Cardiac fibroblast (primary cell): ENCODE results near the gene OPCML.

ENCODE experiments used
- DNase-seq, 2 donors: peaks; one replicate each; pipeline versions ENCODE4 v3.0.0 to v3.0.0-alpha.2; 2010; ENCODE audit warnings: low read depth in 2 of 2
- H3K4me3 ChIP-seq, 2 donors: replicated peaks in 1 of 2; 1 replicate in 1 of 2; 2 replicates in 1 of 2; pipeline ENCODE4 v1.5.1; 2011; ENCODE audit warnings: low read depth in 2 of 2, low read length in 2 of 2, mild to moderate bottlenecking in 2 of 2, moderate library complexity in 1 of 2
- TF ChIP-seq, protein P1 (sequence below): IDR thresholded peaks from one replicate; pipeline ENCODE4 v1.5.1; 2011; ENCODE audit warnings: low read depth, mild to moderate bottlenecking, low read length, inconsistent platforms

Gene OPCML

DNA sequence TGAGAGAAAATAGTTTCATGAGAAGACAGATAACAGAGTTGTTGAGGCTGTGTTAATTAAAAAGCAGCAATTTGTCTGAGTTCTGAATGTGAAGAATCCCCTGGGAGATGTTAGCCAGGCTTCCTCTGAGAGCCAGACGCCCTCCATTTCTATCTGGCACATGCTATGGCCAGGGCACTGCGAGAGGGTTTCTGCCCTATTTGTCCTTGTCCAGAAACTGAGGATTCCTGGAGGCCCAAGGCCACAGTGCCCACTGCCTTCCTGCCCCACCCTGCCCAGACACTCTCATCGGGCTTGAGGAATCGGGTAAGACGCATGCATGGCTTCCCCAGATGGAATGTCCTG, 484.6 kb downstream of the OPCML start:
- no peak for DNase-seq
- H3K4me3 ChIP-seq = no peak overlapping the region
- TF ChIP-seq, protein P1, sequence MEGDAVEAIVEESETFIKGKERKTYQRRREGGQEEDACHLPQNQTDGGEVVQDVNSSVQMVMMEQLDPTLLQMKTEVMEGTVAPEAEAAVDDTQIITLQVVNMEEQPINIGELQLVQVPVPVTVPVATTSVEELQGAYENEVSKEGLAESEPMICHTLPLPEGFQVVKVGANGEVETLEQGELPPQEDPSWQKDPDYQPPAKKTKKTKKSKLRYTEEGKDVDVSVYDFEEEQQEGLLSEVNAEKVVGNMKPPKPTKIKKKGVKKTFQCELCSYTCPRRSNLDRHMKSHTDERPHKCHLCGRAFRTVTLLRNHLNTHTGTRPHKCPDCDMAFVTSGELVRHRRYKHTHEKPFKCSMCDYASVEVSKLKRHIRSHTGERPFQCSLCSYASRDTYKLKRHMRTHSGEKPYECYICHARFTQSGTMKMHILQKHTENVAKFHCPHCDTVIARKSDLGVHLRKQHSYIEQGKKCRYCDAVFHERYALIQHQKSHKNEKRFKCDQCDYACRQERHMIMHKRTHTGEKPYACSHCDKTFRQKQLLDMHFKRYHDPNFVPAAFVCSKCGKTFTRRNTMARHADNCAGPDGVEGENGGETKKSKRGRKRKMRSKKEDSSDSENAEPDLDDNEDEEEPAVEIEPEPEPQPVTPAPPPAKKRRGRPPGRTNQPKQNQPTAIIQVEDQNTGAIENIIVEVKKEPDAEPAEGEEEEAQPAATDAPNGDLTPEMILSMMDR = no peak

DNA sequence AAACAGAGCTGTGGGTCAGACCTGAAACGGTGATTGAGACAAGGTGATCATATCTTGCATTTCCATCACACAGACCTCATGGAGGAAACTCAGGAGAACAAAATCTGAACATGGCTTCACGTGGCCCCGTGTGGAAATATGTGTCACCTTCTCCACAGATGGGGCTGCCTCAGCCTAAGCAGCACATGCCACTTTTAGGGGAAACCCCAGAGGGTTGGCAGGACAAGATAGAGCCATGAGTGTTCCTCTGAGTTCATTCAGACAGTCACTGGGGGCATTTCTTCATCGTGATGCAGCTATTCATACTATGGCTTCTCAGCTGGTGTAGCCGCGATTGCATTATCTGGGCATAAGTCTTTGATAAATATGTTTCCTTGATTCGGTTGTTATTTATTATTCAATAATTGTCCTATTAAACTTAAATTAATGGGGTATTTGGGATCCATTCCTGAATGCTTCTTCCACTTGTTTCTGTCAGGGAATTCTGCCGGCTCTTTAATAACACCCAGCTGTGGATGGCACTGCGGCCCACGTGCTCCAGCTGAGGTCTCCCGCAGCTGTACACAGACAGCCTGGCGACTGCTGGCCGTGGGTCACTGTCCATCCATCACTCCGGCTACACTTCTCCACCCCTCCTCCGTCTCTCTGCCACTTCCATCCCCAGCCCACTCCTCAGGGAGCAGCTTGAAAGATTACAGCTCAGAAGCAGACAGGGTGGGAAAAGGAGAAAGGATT, 485.1 kb downstream of the OPCML start:
- TF ChIP-seq, protein P1 = no peak
- no peak overlapping the region for H3K4me3 ChIP-seq
- no peak for DNase-seq

DNA sequence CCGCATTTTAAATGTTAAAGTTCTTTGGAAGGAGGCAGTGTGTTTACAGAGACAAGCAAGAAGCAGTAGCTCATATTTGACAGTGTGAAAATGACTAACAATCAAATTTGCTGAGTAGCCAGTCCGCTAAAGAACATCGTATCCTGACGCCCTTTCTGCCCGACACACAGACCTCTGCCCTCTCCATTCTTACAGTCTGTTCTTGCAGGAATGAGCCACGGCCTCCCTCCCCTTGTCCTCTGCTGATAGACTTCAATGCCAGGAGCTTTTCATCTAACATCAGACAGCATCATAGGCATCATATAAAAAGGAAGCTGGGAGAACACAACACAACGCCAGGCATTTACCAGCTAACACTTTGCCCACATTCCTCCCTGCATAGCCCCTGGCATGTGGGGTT, 486.0 kb downstream of the OPCML start:
- TF ChIP-seq, protein P1 = no peak
- H3K4me3 ChIP-seq = no peak overlapping the region
- no peak for DNase-seq

DNA sequence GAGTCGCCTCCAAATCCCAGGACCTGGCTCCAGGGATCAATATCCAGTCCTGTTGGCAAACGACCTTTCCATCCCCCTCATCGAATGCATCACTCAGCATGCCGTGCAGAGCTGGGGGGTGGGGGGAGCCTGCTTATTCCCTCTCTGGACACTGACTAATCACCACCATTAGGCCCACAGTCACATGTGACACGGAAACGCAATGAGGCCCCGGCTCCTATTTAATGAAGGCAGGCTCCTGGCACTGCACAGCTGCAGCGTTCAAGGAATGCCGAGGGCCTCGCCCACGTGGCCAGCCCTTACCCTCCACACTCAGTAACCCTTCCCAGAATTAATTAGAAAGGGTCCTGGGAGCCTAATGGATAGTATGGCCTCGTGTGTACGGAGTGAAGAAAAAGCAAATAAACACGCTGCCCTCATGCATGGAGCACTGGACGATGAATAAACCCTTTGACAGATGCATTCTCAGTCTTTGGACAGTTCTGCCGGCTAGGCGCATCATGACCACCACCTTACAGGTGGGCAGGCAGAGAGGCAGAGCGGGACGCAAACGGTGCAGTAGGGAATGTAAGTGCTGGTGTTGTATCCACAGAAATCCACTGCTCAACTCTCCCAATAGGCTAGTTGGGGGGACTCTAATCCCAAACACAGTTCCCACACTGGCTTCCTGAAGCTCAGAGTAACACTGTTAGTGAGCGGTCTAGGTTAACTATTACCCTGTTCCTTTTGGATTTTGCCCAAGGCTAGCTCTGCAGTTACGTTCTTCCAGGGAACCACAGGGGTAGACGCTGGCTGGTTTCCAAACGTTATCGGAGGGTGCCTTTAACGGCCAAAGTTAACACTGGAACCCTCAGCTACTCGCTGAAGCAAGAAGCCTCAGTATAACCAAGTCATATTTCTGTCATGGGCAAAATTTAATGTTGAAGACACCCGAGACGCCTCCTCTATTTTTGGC, 490.1 kb downstream of the OPCML start:
- TF ChIP-seq, protein P1 = no peak
- no peak for DNase-seq
- H3K4me3 ChIP-seq = no peak overlapping the region

DNA sequence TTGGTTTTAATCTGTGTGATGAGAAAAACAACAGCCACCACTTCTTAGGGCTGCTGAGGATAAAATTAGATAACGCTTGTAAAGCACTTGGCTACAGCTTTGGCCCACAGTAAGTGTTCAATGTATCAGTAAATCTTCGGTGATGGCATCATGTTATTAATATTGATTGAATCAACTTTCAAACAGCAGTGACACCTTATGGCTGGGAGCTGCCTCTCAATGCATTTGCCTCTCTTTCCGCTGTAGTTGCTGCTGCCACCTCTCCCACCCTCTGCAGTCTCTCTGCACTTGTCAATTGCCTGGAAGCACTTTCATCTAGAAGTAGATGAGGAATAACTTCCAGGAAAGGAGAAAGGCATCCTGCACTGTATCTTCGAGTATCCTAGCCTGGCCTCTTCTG, 491.1 kb downstream of the OPCML start:
- H3K4me3 ChIP-seq = no peak overlapping the region
- no peak for DNase-seq
- TF ChIP-seq, protein P1 = no peak

DNA sequence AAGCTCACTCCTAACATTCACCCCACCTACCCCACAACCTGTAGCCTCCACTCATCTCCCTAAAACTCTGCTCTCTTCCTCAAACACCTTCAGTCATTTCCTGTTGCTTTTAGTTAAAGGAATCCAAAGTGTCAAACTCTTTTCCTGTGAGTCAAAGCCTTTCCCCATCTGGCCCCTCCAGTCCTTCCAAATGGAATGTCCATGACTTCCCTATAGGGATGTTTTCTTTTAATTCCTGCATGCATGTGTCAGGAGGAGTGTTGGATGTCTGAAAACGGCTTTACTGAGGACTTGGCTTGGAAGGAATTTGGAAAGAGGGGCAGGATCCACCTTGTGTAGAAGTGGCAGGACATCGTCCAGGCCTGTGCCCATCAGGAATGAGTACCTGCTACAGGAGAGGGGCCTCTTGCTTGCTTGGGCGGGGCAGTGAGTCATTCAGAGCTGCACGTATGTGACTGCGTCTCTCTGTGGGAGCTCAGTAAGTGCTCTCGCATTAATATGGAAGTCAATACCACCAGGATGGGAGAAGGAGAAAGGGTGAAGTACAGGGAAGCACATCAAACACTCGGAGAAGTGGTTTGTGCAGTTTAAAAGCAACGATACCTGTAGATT, 491.9 kb downstream of the OPCML start:
- DNase-seq = no peak
- TF ChIP-seq, protein P1 = no peak
- H3K4me3 ChIP-seq = no peak overlapping the region
